ENCODE data around the gene GMNN. TPM values are rescaled to one million over a fixed set of nuclear protein-coding genes. Genes with fewer than 3 reads are reported as not detected.

The GMNN gene
- total RNA-seq, 4 donors from 2014 or later, result 9.4 to 25.8 (median 14.5) TPM

DNA sequence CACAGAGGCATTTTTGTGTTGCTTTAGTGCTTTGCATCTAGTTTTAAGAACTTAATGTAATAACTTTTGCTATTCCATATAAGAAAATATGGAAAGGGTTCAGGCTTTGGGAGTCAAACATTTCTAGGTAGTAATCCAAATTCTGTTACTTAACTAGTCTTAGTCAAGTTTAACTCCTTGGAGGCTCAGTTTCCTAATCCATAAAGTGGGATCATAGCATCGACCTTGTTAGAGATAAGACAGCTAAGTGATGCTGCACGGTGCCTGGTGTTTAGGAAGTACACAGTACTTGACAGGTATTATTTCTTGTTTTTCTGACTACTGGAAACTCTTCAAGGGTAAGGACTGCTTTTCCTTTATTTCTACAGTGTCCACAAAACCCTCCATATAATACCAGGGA, 48.4 kb downstream of the GMNN start:
- Histone ChIP-seq H3K4me3 (replicated peaks in 1 of 3) (no peak overlapping the region), H3K9me3 (no peaks in the 10 kb centered on the region), H3K27me3 (no peaks in the 10 kb centered on the region), H3K27ac (no peak overlapping the region), H3K4me1 (peaks cover 8% of the 10 kb centered on the region in 2 donors), H3K36me3 (no peaks in the 10 kb centered on the region)
- TF ChIP-seq POLR2A (IDR thresholded peaks at IDR 0.05), result no peak
- TF ChIP-seq, protein P1, sequence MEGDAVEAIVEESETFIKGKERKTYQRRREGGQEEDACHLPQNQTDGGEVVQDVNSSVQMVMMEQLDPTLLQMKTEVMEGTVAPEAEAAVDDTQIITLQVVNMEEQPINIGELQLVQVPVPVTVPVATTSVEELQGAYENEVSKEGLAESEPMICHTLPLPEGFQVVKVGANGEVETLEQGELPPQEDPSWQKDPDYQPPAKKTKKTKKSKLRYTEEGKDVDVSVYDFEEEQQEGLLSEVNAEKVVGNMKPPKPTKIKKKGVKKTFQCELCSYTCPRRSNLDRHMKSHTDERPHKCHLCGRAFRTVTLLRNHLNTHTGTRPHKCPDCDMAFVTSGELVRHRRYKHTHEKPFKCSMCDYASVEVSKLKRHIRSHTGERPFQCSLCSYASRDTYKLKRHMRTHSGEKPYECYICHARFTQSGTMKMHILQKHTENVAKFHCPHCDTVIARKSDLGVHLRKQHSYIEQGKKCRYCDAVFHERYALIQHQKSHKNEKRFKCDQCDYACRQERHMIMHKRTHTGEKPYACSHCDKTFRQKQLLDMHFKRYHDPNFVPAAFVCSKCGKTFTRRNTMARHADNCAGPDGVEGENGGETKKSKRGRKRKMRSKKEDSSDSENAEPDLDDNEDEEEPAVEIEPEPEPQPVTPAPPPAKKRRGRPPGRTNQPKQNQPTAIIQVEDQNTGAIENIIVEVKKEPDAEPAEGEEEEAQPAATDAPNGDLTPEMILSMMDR (IDR thresholded peaks at IDR 0.05), result no peak
- WGBS, 2 donors, result 93 to 94% methylated on average over 2 of the region's 2 CpGs
- intact Hi-C loops (cut with DNase I), result no loop called here
- DNase-seq, result no peak

DNA sequence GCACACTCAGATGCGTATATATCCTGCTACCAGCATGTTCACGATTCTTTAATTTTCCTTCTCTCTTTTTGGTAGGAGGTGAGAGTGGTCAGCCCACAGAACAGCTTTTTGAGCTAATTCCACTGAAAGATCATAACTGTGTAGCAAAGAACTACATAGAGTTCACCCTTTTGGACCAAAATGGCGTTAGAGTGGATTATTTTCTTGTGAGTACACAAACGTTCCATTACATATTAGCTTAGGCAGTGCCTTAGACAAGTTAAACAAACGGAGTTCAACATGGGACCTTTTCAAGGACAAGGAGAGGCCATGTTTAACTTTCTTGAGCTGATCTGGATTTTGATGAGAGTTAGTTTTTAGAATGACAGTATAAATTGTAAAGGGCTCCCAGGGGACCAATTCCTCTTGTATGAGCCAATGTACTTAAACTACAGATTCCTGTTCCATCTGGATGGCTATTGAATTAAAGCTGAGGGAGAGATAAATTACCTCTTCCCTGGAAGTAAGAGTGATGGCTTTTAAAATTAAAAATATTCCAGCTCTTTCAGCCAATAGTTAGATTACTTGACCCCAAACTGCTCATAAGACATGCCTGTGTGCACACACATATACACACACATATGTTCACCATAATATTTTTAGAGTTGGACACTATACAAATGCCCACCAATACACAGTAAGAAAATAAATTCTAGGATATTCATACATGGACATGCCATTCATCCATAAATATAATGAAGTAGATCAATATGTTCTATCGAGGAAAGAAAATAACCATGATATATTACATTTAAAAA, 49.6 kb downstream of the GMNN start:
- 87 to 88% methylated on average over 6 of the region's 6 CpGs for WGBS, 2 donors
- H3K4me3 ChIP-seq (replicated peaks in 1 of 3), result no peak overlapping the region
- H3K27me3 ChIP-seq, result no peaks in the 10 kb centered on the region
- H3K36me3 ChIP-seq, result no peaks in the 10 kb centered on the region
- DNase-seq, result no peak
- H3K4me1 ChIP-seq, result peaks cover 9 to 10% of the 10 kb centered on the region in 2 donors
- no peaks in the 10 kb centered on the region for H3K9me3 ChIP-seq
- H3K27ac ChIP-seq, result no peak overlapping the region
- intact Hi-C loops (cut with DNase I), result no loop called here
- TF ChIP-seq, protein P1 (IDR thresholded peaks at IDR 0.05), result no peak
- no peak for TF ChIP-seq POLR2A (IDR thresholded peaks at IDR 0.05)

DNA sequence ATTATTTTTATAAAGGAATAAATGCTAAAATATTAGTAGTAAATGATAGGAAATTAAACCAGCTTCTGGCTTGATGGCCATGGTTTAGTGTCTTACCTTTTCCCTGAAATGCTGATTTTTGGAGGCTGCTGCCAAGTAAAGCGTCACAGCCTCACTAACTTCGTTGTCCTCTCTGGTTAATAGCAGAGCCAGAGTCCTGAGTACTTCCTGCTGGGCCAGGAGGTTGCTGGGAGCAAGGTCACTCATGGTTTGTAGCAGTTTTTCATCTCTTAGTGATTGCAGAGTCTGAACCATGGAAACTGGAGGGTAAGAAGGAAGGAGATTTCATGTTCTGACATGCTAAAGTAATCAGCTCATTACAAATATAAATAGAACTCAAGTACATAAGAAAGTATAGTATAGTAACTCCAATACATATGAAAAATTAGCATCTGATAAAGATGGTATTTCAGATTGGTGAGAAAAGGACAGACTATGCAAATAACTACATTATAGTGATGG, 50.4 kb downstream of the GMNN start:
- H3K4me1 ChIP-seq, result peaks cover 9 to 10% of the 10 kb centered on the region in 2 donors
- no peaks in the 10 kb centered on the region for H3K9me3 ChIP-seq
- no peak overlapping the region for H3K4me3 ChIP-seq (replicated peaks in 1 of 3)
- no peaks in the 10 kb centered on the region for H3K27me3 ChIP-seq
- H3K27ac ChIP-seq, result no peak overlapping the region
- no peaks in the 10 kb centered on the region for H3K36me3 ChIP-seq
- intact Hi-C loops (cut with DNase I), result no loop called here
- TF ChIP-seq, protein P1 (IDR thresholded peaks at IDR 0.05), result no peak
- no peak for TF ChIP-seq POLR2A (IDR thresholded peaks at IDR 0.05)
- WGBS, 2 donors, result 58 to 61% methylated on average over 2 of the region's 2 CpGs
- DNase-seq, result no peak

DNA sequence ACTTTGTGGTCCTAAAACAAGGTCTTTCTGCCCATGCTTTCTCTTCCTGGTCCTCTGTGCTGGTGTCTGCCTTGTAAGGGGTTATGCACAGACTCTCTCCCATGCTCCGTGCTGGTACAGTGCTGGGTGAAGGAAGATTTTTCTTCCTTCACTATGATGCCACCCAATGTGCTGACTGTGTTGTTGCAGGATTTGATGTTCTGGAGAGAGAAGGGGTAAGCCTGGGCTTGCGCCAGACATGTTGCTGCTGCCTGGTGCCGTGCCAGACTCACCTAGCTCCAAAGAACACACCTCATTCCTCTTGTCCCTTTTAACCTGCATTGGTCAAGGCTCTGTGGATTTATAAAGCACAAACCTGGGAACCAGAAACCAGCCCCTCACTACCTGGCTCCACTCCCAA, 52.4 kb downstream of the GMNN start:
- TF ChIP-seq, protein P1 (IDR thresholded peaks at IDR 0.05), result peak in 2 of 6 experiments; percentile 31 to 42
- peak in 1 of 2 donors; percentile 27 for TF ChIP-seq POLR2A (IDR thresholded peaks at IDR 0.05)
- Histone ChIP-seq H3K36me3 (no peaks in the 10 kb centered on the region), H3K4me3 (replicated peaks in 1 of 3) (no peak overlapping the region), H3K4me1 (peaks cover 15 to 23% of the 10 kb centered on the region in 2 donors), H3K9me3 (no peaks in the 10 kb centered on the region), H3K27me3 (no peaks in the 10 kb centered on the region), H3K27ac (peak overlapping the region in 2 of 3 donors; percentile 54 to 61)
- intact Hi-C loops (cut with DNase I), result no loop called here
- 39 to 50% methylated on average over 3 of the region's 3 CpGs for WGBS, 2 donors
- DNase-seq, result peak; percentile 93 to 96

DNA sequence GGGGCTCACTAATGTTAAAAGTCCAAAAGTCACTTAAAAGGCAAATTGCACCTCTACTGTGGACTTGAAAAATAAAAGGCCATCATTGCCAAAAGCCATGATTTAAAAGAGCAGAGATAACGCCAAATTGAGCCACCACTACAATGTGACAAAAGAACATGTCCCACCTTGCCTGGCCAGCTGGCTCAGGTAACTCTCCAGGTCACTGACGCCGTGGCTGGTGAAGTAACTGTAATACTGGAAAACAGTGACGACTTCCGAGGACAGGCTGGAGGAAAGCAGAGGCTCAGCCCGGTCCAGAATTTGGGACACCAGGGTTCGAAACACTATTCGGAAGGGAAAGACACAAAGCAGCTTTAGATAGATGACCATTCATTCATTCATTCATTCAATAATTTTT, 53.2 kb downstream of the GMNN start:
- Histone ChIP-seq H3K9me3 (no peaks in the 10 kb centered on the region), H3K27ac (peak overlapping the region; percentile 79 to 87 (median 86)), H3K36me3 (no peaks in the 10 kb centered on the region), H3K4me1 (peaks cover 19 to 31% of the 10 kb centered on the region in 2 donors), H3K27me3 (no peaks in the 10 kb centered on the region), H3K4me3 (replicated peaks in 1 of 3) (no peak overlapping the region)
- TF ChIP-seq POLR2A (IDR thresholded peaks at IDR 0.05), result no peak
- TF ChIP-seq, protein P1 (IDR thresholded peaks at IDR 0.05), result no peak
- 84% methylated on average over 8 of the region's 8 CpGs for WGBS, 2 donors
- intact Hi-C loops (cut with DNase I), result no loop called here
- peak in 1 of 2 donors; percentile 32 for DNase-seq

All from thyroid gland (tissue), 4 donors.